ENCODE data around the gene MRPS23. TPM values are rescaled to one million over a fixed set of nuclear protein-coding genes. Genes with fewer than 3 reads are reported as not detected.

The MRPS23 gene
- total RNA-seq, 1 donor from 2014 or later = 16.4 TPM

DNA sequence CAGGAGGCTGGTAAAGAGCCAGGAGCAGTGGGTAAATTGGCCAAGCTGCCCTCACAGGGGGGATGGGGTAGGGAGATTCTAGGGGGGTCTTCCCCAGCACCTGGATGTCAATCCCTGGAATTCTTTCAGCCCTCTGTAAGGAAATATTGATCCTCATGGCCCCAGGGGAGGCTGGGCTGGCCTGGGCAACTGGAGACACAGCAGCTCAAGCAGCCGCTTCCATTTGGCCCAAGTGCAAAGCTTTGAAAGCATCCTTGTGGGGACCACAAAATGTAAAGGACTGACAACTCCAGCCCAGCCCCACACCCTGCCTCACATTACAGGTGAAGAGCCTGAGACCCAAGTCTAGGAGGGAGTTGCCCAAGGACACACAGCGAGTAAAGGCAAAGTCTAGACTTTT, 39.4 kb upstream of the MRPS23 start:
- Histone ChIP-seq H3K4me2 (no peak overlapping the region), H3F3A (ENCODE audit: low read depth) (peaks cover 16% of the 10 kb centered on the region), H3K36me3 (no peaks in the 10 kb centered on the region), H3K9me3 (ENCODE audit: low read depth) (no peaks in the 10 kb centered on the region), H4K20me1 (ENCODE audit: low read depth) (no peaks in the 10 kb centered on the region), H3K27me3 (no peaks in the 10 kb centered on the region), H3K79me2 (ENCODE audit: low read depth) (no peaks in the 10 kb centered on the region), H3K27ac (no peak overlapping the region), H3K4me3 (no peak overlapping the region), H3K4me1 (peaks cover 16% of the 10 kb centered on the region), H3K9ac (no peak overlapping the region), H2AFZ (replicated peaks) (no peak overlapping the region)
- peak overlapping the region; percentile 37 for H3K27ac Mint-ChIP-seq
- H3K4me1 Mint-ChIP-seq = peaks cover 43% of the 10 kb centered on the region
- peaks cover 2% of the 10 kb centered on the region for H3K27me3 Mint-ChIP-seq (ENCODE audit: insufficient read depth, low read depth)
- TF ChIP-seq EZH2phosphoT487 (IDR thresholded peaks at IDR 0.05) = no peak
- TF ChIP-seq, protein P1, sequence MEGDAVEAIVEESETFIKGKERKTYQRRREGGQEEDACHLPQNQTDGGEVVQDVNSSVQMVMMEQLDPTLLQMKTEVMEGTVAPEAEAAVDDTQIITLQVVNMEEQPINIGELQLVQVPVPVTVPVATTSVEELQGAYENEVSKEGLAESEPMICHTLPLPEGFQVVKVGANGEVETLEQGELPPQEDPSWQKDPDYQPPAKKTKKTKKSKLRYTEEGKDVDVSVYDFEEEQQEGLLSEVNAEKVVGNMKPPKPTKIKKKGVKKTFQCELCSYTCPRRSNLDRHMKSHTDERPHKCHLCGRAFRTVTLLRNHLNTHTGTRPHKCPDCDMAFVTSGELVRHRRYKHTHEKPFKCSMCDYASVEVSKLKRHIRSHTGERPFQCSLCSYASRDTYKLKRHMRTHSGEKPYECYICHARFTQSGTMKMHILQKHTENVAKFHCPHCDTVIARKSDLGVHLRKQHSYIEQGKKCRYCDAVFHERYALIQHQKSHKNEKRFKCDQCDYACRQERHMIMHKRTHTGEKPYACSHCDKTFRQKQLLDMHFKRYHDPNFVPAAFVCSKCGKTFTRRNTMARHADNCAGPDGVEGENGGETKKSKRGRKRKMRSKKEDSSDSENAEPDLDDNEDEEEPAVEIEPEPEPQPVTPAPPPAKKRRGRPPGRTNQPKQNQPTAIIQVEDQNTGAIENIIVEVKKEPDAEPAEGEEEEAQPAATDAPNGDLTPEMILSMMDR (IDR thresholded peaks at IDR 0.05) = no peak
- TF ChIP-seq EZH2 (IDR thresholded peaks at IDR 0.05) = no peak
- H3K4me3 Mint-ChIP-seq = no peak overlapping the region
- H3K36me3 Mint-ChIP-seq = peaks cover 10% of the 10 kb centered on the region
- DNase-seq (ENCODE audit: low spot score) = no peak
- H3K9me3 Mint-ChIP-seq = no peaks in the 10 kb centered on the region

DNA sequence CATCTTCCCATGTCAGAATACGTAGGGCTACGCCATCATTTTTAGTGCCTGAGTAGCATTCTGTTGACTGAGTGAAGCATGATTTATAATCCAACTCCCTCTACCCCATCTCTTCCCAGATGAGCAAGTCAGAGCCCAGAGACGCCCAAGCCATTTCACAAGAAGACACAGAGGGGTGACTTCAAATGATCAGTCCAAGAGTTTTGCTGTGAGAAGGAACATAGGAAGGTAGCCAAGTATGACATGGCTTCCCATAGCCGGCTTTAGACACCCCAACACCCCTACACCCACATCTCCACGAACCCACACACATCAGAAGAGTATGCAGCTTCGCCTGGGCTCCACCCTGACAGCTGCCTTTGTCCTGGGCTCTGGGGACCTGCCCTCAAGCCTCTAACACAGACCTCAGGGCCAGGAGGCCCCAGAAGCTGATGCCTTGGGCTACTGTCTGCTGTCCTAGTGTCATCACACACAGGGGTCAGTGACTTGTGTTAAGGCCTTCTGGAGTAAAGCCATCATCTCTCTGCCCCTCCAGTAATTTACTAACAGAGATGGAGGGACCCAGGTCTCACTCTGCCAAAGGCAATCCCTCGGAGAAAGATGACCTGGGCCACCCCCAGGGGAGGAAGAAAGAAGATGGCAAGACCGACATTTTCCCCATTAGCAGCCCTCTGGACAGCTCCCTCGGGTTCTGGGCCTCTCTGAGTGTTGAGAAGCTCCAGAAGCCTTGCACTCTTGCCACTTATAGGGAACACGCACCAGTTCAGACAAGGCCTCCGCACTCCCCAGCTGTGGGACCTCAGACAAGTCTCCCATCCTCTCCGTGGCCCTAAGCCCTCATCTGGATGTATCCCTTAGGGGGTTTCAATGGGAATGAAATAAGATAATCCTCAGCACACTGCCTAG, 38.7 kb upstream of the MRPS23 start:
- no peaks in the 10 kb centered on the region for H3K36me3 ChIP-seq
- H3K27ac Mint-ChIP-seq = peak overlapping the region; percentile 42
- no peak for DNase-seq (ENCODE audit: low spot score)
- no peak overlapping the region for H3K9ac ChIP-seq
- H4K20me1 ChIP-seq (ENCODE audit: low read depth) = no peaks in the 10 kb centered on the region
- no peak overlapping the region for H2AFZ ChIP-seq (replicated peaks)
- H3K9me3 ChIP-seq (ENCODE audit: low read depth) = no peaks in the 10 kb centered on the region
- H3K4me1 Mint-ChIP-seq = peaks cover 37% of the 10 kb centered on the region
- TF ChIP-seq EZH2 (IDR thresholded peaks at IDR 0.05) = no peak
- TF ChIP-seq, protein P1 (IDR thresholded peaks at IDR 0.05) = no peak
- TF ChIP-seq EZH2phosphoT487 (IDR thresholded peaks at IDR 0.05) = no peak
- H3K4me1 ChIP-seq = peaks cover 10% of the 10 kb centered on the region
- H3K4me2 ChIP-seq = no peak overlapping the region
- peak overlapping the region; percentile 27 for H3K4me3 Mint-ChIP-seq
- peaks cover 12% of the 10 kb centered on the region for H3K36me3 Mint-ChIP-seq
- H3K27me3 ChIP-seq = no peaks in the 10 kb centered on the region
- H3K79me2 ChIP-seq (ENCODE audit: low read depth) = no peaks in the 10 kb centered on the region
- peaks cover 2% of the 10 kb centered on the region for H3K27me3 Mint-ChIP-seq (ENCODE audit: insufficient read depth, low read depth)
- no peak overlapping the region for H3K27ac ChIP-seq
- no peak overlapping the region for H3K4me3 ChIP-seq
- no peaks in the 10 kb centered on the region for H3K9me3 Mint-ChIP-seq
- peaks cover 10% of the 10 kb centered on the region for H3F3A ChIP-seq (ENCODE audit: low read depth)

DNA sequence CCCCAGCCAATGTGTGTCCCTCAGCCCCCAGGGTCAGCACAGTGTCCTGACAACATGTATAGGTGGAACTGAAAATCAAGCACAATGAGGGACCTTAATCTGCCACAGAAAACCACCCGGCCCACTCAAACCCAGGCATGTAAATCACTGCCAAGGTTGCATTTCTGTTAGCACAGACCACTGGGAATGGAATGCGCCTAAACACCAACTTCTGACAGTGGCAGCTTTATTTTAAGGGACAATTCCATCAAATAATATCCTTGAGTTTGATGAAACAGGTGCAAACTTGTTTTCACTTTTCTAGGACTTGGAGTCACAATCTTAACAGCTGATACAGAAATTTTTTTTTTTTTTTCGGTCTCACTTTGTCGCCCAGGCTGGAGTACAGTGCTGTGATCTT, 37.3 kb upstream of the MRPS23 start:
- Histone ChIP-seq H3F3A (ENCODE audit: low read depth) (no peaks in the 10 kb centered on the region), H2AFZ (replicated peaks) (no peak overlapping the region), H3K79me2 (ENCODE audit: low read depth) (no peaks in the 10 kb centered on the region), H3K27me3 (no peaks in the 10 kb centered on the region), H3K4me3 (no peak overlapping the region), H3K9me3 (ENCODE audit: low read depth) (no peaks in the 10 kb centered on the region), H4K20me1 (ENCODE audit: low read depth) (no peaks in the 10 kb centered on the region), H3K27ac (no peak overlapping the region), H3K4me1 (peaks cover 5% of the 10 kb centered on the region), H3K9ac (no peak overlapping the region), H3K36me3 (no peaks in the 10 kb centered on the region), H3K4me2 (no peak overlapping the region)
- Mint-ChIP-seq H3K27me3 (ENCODE audit: insufficient read depth, low read depth) (peaks cover 2% of the 10 kb centered on the region), H3K4me3 (no peak overlapping the region), H3K27ac (no peak overlapping the region), H3K9me3 (no peaks in the 10 kb centered on the region), H3K4me1 (peaks cover 33% of the 10 kb centered on the region), H3K36me3 (peaks cover 21% of the 10 kb centered on the region)
- TF ChIP-seq, protein P1 (IDR thresholded peaks at IDR 0.05) = no peak
- TF ChIP-seq EZH2phosphoT487 (IDR thresholded peaks at IDR 0.05) (no peak), EZH2 (IDR thresholded peaks at IDR 0.05) (no peak)
- no peak for DNase-seq (ENCODE audit: low spot score)

Data from neural progenitor cell (in vitro differentiated cells).